ENCODE measurements around the gene FUT3.

DNA sequence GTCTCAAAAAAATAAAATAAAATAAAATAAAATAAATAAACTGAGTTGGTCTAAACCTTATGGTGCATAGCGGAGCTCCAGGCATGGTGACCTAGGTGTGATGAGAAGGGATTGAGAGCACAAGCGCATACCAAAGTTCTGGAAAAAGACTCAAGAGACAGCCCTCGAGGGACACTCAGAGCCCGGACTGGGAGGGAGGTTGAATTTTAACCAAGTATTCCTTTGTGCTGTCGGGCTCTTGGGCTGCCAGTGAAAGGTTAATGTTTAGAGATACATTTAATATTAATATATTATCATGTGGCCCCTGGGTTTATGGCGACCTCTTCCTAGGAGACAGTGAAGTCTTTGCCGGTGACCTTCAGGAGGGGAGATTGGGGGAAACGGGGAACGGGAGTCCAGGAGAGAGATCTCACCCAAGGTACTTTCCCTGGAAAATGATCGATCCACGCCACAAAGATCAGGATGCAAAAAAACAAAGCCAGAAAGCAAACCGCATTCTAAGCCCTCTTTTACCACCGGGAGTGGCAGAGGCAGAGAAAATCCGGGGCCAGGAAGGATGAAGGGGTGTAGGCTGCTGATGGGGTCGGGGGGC, 13.4 kb downstream of the FUT3 start:
- TF ChIP-seq EZH2 (IDR thresholded peaks at IDR 0.05; ENCODE audit: insufficient read depth, poor library complexity, severe bottlenecking): no peak
- TF ChIP-seq EZH2phosphoT487 (IDR thresholded peaks at IDR 0.05; ENCODE audit: insufficient read depth, low read depth): no peak

All from GM23248 (cell line).